ENCODE results near the gene GPR55.

- TF ChIP-seq CTCF (IDR thresholded peaks at IDR 0.05; ENCODE audit: poor library complexity, severe bottlenecking) (no peak), TAF1 (IDR thresholded peaks at IDR 0.05; ENCODE audit: low read depth) (no peak), EZH2 (IDR thresholded peaks at IDR 0.05; ENCODE audit: borderline replicate concordance, insufficient read depth, low read length, poor library complexity, severe bottlenecking) (no peak), POLR2AphosphoS5 (IDR thresholded peaks at IDR 0.05) (no peak), EP300 (conservative IDR thresholded peaks at IDR 0.05; ENCODE audit: poor library complexity, severe bottlenecking) (no peak), MXI1 (conservative IDR thresholded peaks at IDR 0.05; ENCODE audit: poor library complexity, severe bottlenecking) (no peak), REST (IDR thresholded peaks at IDR 0.05; ENCODE audit: borderline replicate concordance) (no peak)
These were observed 16.9 kb downstream of the GPR55 start for GRCh38 chr2:230908092-230908594.

All from neural cell (in vitro differentiated cells).